Activated CD8-positive, alpha-beta T cell treated with anti-CD3 and anti-CD28 coated beads for 36 hours (primary cell): ENCODE measurements around the gene AKAP12. TPM values are rescaled to one million over a fixed set of nuclear protein-coding genes. Genes with fewer than 3 reads are reported as not detected.

Experiments
- ATAC-seq: fragments of 200-7000 bp; cut with Tn5 transposase; one replicate; pipeline ENCODE4 v1.10.0; 2021; ENCODE audit warnings: mild to moderate bottlenecking, moderate library complexity
- CTCF ChIA-PET: fragments of 350-600 bp; sonication (Branson Sonifier 250); formaldehyde crosslinking; loops from one replicate; lab custom pipeline; 2021; ENCODE audit warnings: antibody characterized with exemption; lab: Charles Lee
- POLR2A ChIA-PET: fragments of 350-600 bp; sonication (Branson Sonifier 250); formaldehyde crosslinking; loops from one replicate; lab custom pipeline; 2021; ENCODE audit warnings: antibody characterized with exemption; lab: Charles Lee
- DNase-seq: peaks from one replicate; pipeline ENCODE4 v3.0.0-alpha.2; 2020
- H3K27ac Mint-ChIP-seq: one replicate; pipeline ENCODE4 v1.8.0; 2021; ENCODE audit warnings: mild to moderate bottlenecking, mixed read lengths
- H3K27me3 Mint-ChIP-seq: one replicate; pipeline ENCODE4 v1.8.0; 2021; ENCODE audit warnings: mixed read lengths
- H3K36me3 Mint-ChIP-seq: one replicate; pipeline ENCODE4 v1.8.0; 2021; ENCODE audit warnings: low read depth, mixed read lengths
- H3K4me1 Mint-ChIP-seq: one replicate; pipeline ENCODE4 v1.8.0; 2021; ENCODE audit warnings: low read depth, mixed read lengths
- H3K4me3 Mint-ChIP-seq: one replicate; pipeline ENCODE4 v1.8.0; 2021; ENCODE audit warnings: mild to moderate bottlenecking, moderate library complexity, mixed read lengths
- H3K9me3 Mint-ChIP-seq: one replicate; pipeline ENCODE4 v1.8.0; 2021; ENCODE audit warnings: mixed read lengths
- CTCF ChIP-seq: fragments of 200-600 bp; IDR thresholded peaks from one replicate; pipeline ENCODE4 v1.8.0; 2022; ENCODE audit warnings: antibody characterized with exemption, mild to moderate bottlenecking
- intact Hi-C: fragments of 100-400 bp; cut with micrococcal nuclease; formaldehyde crosslinking; loops from one replicate; pipeline ENCODE4 v1.10.0; 2022
- total RNA-seq, 2 experiments: library from RNA; stranded (reverse); gene quantifications; one replicate each; pipeline ENCODE4 v1.2.3, GENCODE V29; 2021

The AKAP12 gene
- total RNA-seq, 2 experiments from 2014 or later, result 3.2 to 4.0 TPM

- intact Hi-C loops, result no loop called here
- no peak for DNase-seq
- no peak for TF ChIP-seq CTCF
- no peak for ATAC-seq
- Mint-ChIP-seq H3K36me3 (no peaks in the 10 kb centered on the region), H3K27ac (no peak overlapping the region), H3K9me3 (no peaks in the 10 kb centered on the region), H3K27me3 (peaks cover 36% of the 10 kb centered on the region), H3K4me1 (peaks cover 20% of the 10 kb centered on the region), H3K4me3 (no peak overlapping the region)
- POLR2A ChIA-PET, result no interaction called here
- CTCF ChIA-PET, result interaction anchor here (4.0 kb wide), 1 partner anchor 33 kb away, joined by 27 read pairs; no protein-coding TSS in a partner anchor
Measured at GRCh38 chr6:151290877-151291721, 51.3 kb downstream of the AKAP12 start.

DNA sequence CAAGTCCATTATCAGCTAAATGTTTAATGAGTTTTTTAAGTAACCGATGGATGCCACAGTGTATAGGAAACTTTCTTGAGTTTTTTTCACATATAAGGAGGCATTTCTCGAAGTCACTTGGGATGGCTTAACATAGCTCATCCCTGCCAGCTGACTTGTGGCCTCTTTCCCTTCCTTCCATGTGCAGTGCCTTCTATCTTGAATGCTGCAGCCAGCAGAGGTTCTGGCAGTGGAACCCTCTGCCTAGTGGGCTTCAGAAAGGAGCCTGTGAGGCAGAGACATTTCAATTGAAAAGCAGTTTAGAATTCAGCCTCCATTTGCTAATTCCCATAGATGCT is 51.9 kb downstream of the AKAP12 start:
- POLR2A ChIA-PET, result no interaction called here
- H3K27ac Mint-ChIP-seq, result no peak overlapping the region
- TF ChIP-seq CTCF, result no peak
- CTCF ChIA-PET, result interaction anchor here (4.0 kb wide), 1 partner anchor 33 kb away, joined by 27 read pairs; no protein-coding TSS in a partner anchor
- peaks cover 34% of the 10 kb centered on the region for H3K27me3 Mint-ChIP-seq
- H3K4me1 Mint-ChIP-seq, result peaks cover 17% of the 10 kb centered on the region
- H3K4me3 Mint-ChIP-seq, result no peak overlapping the region
- no peaks in the 10 kb centered on the region for H3K36me3 Mint-ChIP-seq
- no peaks in the 10 kb centered on the region for H3K9me3 Mint-ChIP-seq
- intact Hi-C loops, result no loop called here
- ATAC-seq (no peak), DNase-seq (no peak)

GRCh38 chr6:151292974-151293687 is 53.4 kb downstream of the AKAP12 start:
- POLR2A ChIA-PET, result no interaction called here
- no peak for ATAC-seq
- DNase-seq, result no peak
- no peak overlapping the region for H3K27ac Mint-ChIP-seq
- no peak overlapping the region for H3K4me3 Mint-ChIP-seq
- peaks cover 33% of the 10 kb centered on the region for H3K27me3 Mint-ChIP-seq
- no peaks in the 10 kb centered on the region for H3K9me3 Mint-ChIP-seq
- no peaks in the 10 kb centered on the region for H3K36me3 Mint-ChIP-seq
- TF ChIP-seq CTCF, result no peak
- CTCF ChIA-PET, result no interaction called here
- intact Hi-C loops, result no loop called here
- H3K4me1 Mint-ChIP-seq, result peaks cover 17% of the 10 kb centered on the region

DNA sequence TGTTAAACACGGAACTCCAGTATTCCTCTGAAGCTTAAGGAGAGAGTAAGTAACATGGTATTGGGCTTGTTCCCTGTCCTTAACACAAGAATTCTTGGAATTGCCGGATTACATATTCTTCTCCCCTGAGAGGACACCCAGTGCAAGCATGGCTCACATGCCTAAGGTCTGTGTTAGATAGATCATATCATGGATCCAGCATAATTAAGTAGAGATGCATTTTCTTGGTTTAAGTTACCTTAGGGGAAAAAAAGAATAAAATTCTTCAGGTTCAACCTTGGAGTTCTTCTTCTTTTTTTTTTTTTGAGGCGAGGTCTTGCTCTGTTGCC is 53.9 kb downstream of the AKAP12 start:
- no peaks in the 10 kb centered on the region for H3K36me3 Mint-ChIP-seq
- H3K27ac Mint-ChIP-seq, result no peak overlapping the region
- no peaks in the 10 kb centered on the region for H3K9me3 Mint-ChIP-seq
- POLR2A ChIA-PET, result no interaction called here
- no peak overlapping the region for H3K4me3 Mint-ChIP-seq
- no peak for TF ChIP-seq CTCF
- DNase-seq, result no peak
- H3K4me1 Mint-ChIP-seq, result peaks cover 17% of the 10 kb centered on the region
- CTCF ChIA-PET, result no interaction called here
- intact Hi-C loops, result no loop called here
- ATAC-seq, result no peak
- H3K27me3 Mint-ChIP-seq, result peaks cover 33% of the 10 kb centered on the region

GRCh38 chr6:151294561-151295101 is 54.9 kb downstream of the AKAP12 start:
- peaks cover 7% of the 10 kb centered on the region for H3K4me1 Mint-ChIP-seq
- H3K27me3 Mint-ChIP-seq, result peaks cover 33% of the 10 kb centered on the region
- no peak overlapping the region for H3K4me3 Mint-ChIP-seq
- no peak for DNase-seq
- ATAC-seq, result no peak
- intact Hi-C loops, result no loop called here
- TF ChIP-seq CTCF, result no peak
- H3K36me3 Mint-ChIP-seq, result no peaks in the 10 kb centered on the region
- H3K27ac Mint-ChIP-seq, result no peak overlapping the region
- ChIA-PET CTCF (interaction anchor here (2.2 kb wide), 1 partner anchor 29 kb away, joined by 7 read pairs; no protein-coding TSS in a partner anchor), POLR2A (no interaction called here)
- H3K9me3 Mint-ChIP-seq, result no peaks in the 10 kb centered on the region
